ENCODE results near the gene ARHGAP6.

The ARHGAP6 gene

DNA sequence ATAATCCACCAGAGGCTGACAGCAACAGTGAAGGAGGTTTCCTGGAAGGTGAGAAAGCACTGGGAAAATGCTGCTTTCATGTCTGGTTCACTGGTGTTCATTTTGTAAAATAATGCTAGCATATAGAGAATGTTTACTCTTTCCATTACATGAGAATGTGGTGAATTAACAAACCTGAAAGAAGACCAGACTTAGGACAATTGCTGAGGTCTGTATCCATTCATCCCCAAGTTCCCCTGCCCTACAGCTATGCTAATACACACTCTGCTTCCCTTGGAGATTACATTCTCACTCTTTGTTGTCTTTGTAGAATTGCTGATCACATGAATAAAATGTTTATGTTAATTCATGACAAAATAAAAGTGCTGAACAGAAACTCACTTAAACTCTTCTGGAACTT, 99.5 kb downstream of the ARHGAP6 start:
- H3K36me3 Mint-ChIP-seq (ENCODE audit: low read depth): no peaks in the 10 kb centered on the region
- DNase-seq: no peak
- no peaks in the 10 kb centered on the region for H3K4me1 Mint-ChIP-seq
- peaks cover 4% of the 10 kb centered on the region for H3K27me3 Mint-ChIP-seq (ENCODE audit: low read depth, poor library complexity)
- H3K4me3 Mint-ChIP-seq: no peak overlapping the region
- no peak overlapping the region for H3K27ac Mint-ChIP-seq
- H3K9me3 Mint-ChIP-seq: peaks cover 3% of the 10 kb centered on the region
- TF ChIP-seq, protein P1, sequence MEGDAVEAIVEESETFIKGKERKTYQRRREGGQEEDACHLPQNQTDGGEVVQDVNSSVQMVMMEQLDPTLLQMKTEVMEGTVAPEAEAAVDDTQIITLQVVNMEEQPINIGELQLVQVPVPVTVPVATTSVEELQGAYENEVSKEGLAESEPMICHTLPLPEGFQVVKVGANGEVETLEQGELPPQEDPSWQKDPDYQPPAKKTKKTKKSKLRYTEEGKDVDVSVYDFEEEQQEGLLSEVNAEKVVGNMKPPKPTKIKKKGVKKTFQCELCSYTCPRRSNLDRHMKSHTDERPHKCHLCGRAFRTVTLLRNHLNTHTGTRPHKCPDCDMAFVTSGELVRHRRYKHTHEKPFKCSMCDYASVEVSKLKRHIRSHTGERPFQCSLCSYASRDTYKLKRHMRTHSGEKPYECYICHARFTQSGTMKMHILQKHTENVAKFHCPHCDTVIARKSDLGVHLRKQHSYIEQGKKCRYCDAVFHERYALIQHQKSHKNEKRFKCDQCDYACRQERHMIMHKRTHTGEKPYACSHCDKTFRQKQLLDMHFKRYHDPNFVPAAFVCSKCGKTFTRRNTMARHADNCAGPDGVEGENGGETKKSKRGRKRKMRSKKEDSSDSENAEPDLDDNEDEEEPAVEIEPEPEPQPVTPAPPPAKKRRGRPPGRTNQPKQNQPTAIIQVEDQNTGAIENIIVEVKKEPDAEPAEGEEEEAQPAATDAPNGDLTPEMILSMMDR (IDR thresholded peaks at IDR 0.05): no peak

DNA sequence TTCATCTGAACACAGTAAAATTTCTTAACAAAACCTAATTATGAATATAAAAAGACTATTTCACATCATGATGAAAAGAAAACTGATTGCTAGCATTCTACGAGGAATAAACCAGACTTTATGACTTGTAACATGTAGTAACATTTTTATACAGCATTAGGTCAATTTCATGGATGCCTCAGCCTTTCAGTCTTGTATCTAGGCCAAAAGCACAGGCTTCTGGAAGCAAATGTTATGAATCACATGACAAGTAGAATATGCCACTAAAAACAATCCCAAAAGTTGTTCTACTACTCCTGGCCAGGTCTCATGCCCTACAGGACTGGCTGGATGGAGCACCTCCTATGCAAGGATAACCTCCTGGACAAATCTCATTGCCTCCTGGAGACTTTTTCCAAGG, 101.2 kb downstream of the ARHGAP6 start:
- Mint-ChIP-seq H3K27ac (no peak overlapping the region), H3K9me3 (peaks cover 3% of the 10 kb centered on the region), H3K27me3 (ENCODE audit: low read depth, poor library complexity) (peaks cover 4% of the 10 kb centered on the region), H3K36me3 (ENCODE audit: low read depth) (no peaks in the 10 kb centered on the region), H3K4me1 (no peaks in the 10 kb centered on the region), H3K4me3 (no peak overlapping the region)
- DNase-seq: no peak
- TF ChIP-seq, protein P1 (IDR thresholded peaks at IDR 0.05): no peak

DNA sequence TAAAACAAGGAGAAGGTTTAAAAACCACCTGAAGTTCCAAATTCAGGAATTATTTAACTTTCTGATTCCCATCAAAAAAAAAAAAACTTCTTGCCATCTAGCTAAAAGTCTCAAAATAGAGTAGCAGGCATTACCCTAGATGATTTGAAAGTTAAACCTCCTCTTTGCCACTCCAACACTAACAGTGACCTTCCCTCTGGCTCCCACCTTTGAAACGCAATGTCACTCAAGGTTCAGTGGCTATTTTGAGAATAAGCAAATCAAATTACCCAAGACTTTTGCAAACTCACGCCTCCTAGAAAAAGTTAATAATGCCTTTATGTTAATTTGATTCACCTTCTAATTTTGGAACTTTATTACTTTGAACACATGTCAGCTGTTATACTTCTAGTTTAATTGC, 103.2 kb downstream of the ARHGAP6 start:
- Mint-ChIP-seq H3K36me3 (ENCODE audit: low read depth) (no peaks in the 10 kb centered on the region), H3K9me3 (peaks cover 13% of the 10 kb centered on the region), H3K4me1 (no peaks in the 10 kb centered on the region), H3K27ac (no peak overlapping the region), H3K4me3 (no peak overlapping the region), H3K27me3 (ENCODE audit: low read depth, poor library complexity) (peaks cover 4% of the 10 kb centered on the region)
- TF ChIP-seq, protein P1 (IDR thresholded peaks at IDR 0.05): no peak
- no peak for DNase-seq

DNA sequence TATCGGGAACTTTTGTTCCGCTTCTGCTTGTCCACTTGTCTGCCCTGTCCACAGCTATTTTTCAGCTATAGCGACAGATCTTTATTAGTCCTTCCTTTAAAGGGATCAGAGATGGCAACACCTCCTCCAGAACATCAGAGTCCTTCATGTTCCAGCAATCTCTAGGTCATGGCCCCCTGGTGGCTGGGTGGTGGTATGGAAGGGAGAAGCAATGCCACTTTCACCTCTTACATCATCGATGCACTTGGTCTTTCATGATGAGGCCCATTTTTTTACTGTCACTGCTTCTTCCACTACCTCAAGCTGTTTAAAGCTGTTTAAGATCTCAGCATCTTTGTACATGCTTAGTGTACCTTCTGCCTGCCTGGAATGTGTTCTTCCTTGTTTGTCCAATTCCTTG, 106.7 kb downstream of the ARHGAP6 start:
- TF ChIP-seq, protein P1 (IDR thresholded peaks at IDR 0.05): peak; percentile 28
- H3K27ac Mint-ChIP-seq: no peak overlapping the region
- no peaks in the 10 kb centered on the region for H3K36me3 Mint-ChIP-seq (ENCODE audit: low read depth)
- H3K9me3 Mint-ChIP-seq: peaks cover 18% of the 10 kb centered on the region
- H3K4me3 Mint-ChIP-seq: no peak overlapping the region
- no peaks in the 10 kb centered on the region for H3K4me1 Mint-ChIP-seq
- peaks cover 3% of the 10 kb centered on the region for H3K27me3 Mint-ChIP-seq (ENCODE audit: low read depth, poor library complexity)
- DNase-seq: peak; percentile 11

DNA sequence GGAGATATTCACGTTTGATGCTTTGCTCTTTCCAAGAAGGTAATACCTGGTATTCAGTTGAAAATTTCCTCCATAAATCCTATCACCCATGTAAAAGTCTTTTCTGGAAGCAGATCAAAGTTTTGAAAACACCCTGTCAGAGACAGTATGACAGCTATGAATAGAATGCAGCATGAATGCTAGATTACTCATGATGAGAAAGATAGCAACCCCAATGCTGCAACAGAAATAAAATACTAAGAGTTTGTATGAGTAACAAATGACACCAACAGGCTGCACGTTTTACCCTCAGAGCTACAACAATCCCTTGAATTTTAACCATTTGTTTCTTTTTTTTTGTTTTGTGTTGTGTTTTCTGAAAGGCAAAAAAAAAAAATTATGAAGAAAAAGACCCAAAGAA, 108.6 kb downstream of the ARHGAP6 start:
- no peaks in the 10 kb centered on the region for H3K36me3 Mint-ChIP-seq (ENCODE audit: low read depth)
- H3K4me3 Mint-ChIP-seq: no peak overlapping the region
- TF ChIP-seq, protein P1 (IDR thresholded peaks at IDR 0.05): no peak
- H3K27me3 Mint-ChIP-seq (ENCODE audit: low read depth, poor library complexity): peaks cover 3% of the 10 kb centered on the region
- no peaks in the 10 kb centered on the region for H3K4me1 Mint-ChIP-seq
- H3K9me3 Mint-ChIP-seq: peaks cover 28% of the 10 kb centered on the region
- no peak overlapping the region for H3K27ac Mint-ChIP-seq
- DNase-seq: no peak

DNA sequence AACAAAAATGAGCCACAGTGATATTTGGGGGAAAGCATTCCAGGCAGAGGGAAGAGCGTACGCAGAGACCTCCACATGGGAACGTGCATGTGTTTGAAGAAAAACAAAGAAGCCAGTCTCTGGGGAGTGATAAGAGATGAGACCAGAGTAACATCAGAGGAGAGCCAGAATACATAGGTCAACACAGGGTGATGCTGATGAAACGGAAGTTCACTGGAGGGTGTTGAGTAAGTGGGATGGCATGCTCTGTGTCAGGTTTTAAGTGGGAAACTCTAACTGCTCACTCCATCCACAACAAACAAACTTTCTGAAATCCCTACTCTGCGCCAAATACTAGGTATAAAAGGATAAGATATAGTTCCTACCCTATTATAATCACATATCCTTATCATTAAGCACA, 110.0 kb downstream of the ARHGAP6 start:
- H3K27me3 Mint-ChIP-seq (ENCODE audit: low read depth, poor library complexity): peaks cover 3% of the 10 kb centered on the region
- H3K9me3 Mint-ChIP-seq: peaks cover 31% of the 10 kb centered on the region
- no peak overlapping the region for H3K27ac Mint-ChIP-seq
- no peak for DNase-seq
- H3K4me3 Mint-ChIP-seq: no peak overlapping the region
- TF ChIP-seq, protein P1 (IDR thresholded peaks at IDR 0.05): no peak
- no peaks in the 10 kb centered on the region for H3K36me3 Mint-ChIP-seq (ENCODE audit: low read depth)
- H3K4me1 Mint-ChIP-seq: no peaks in the 10 kb centered on the region
